Liver (tissue), 3 donors: ENCODE results near the gene CCDC195.

Source experiments
- ATF3 ChIP-seq: IDR thresholded peaks from 2 replicates; pipeline ENCODE4 v1.6.1; 2016; ENCODE audit warnings: antibody characterized with exemption
- CTCF ChIP-seq: fragments of 150-350 bp; IDR thresholded peaks from 2 replicates; pipeline ENCODE4 v1.5.1; 2017; ENCODE audit warnings: improper control_type of control experiment, low read depth, low read length; ENCODE audit not compliant: missing input control
- FOXA1 ChIP-seq: IDR thresholded peaks from 2 replicates; pipeline ENCODE4 v1.6.1; 2016; ENCODE audit warnings: antibody characterized with exemption
- FOXA2 ChIP-seq: IDR thresholded peaks from 2 replicates; pipeline ENCODE4 v1.6.1; 2016; ENCODE audit warnings: antibody characterized with exemption
- GABPA ChIP-seq, 2 donors: IDR thresholded peaks in 1 of 2; conservative IDR thresholded peaks in 1 of 2; 2 replicates each; pipeline ENCODE4 v1.6.1; 2016; ENCODE audit warnings: antibody characterized with exemption in 2 of 2, mild to moderate bottlenecking in 1 of 2, moderate library complexity in 1 of 2
- HNF4A ChIP-seq, 2 donors: conservative IDR thresholded peaks; 2 replicates each; pipeline ENCODE4 v1.6.1; 2016; ENCODE audit warnings: antibody characterized with exemption in 2 of 2, mild to moderate bottlenecking in 2 of 2
- JUND ChIP-seq, 2 donors: IDR thresholded peaks; 2 replicates each; pipeline ENCODE4 v1.6.1; 2016; ENCODE audit warnings: antibody characterized with exemption in 2 of 2
- RAD21 ChIP-seq, 2 donors: IDR thresholded peaks; 2 replicates each; pipeline ENCODE4 v1.6.1; 2016; ENCODE audit warnings: antibody characterized with exemption in 2 of 2, mild to moderate bottlenecking in 2 of 2
- RXRA ChIP-seq, 2 donors: IDR thresholded peaks; 2 replicates each; pipeline ENCODE4 v1.6.1; 2017 to 2018; ENCODE audit warnings: antibody characterized with exemption in 2 of 2, mild to moderate bottlenecking in 1 of 2
- TAF1 ChIP-seq: conservative IDR thresholded peaks from 2 replicates; pipeline ENCODE4 v1.6.1; 2016; ENCODE audit warnings: antibody characterized with exemption, mild to moderate bottlenecking
- YY1 ChIP-seq: IDR thresholded peaks from 2 replicates; pipeline ENCODE4 v1.6.1; 2016; ENCODE audit warnings: antibody characterized with exemption, mild to moderate bottlenecking
- TF ChIP-seq, protein P1 (sequence below): IDR thresholded peaks from 2 replicates; pipeline ENCODE4 v1.6.1; 2016; ENCODE audit warnings: antibody characterized with exemption, mild to moderate bottlenecking
- TF ChIP-seq, protein P2 (sequence below): IDR thresholded peaks from 2 replicates; pipeline ENCODE4 v1.6.1; 2016; ENCODE audit warnings: antibody characterized with exemption
- donor health status: healthy.
- donor health status: healthy.

DNA sequence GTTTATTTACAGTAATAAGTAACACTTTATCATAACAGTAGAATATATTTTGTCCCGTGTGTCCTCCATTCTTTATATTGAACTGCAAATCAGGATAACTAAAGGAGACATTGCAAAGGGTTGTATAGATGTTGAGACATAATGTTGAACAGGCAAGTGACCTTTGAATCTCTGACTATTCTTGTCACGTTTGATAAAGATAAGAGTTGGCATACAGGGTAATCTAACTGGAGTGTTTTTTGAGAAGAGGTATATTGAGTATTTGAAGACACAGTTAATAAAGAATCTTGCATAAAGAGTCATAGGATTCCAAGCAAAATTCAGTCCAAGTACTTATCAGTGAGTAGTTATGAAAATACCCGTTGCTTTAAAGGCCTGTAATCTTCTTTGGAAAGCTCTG lies 21.7 kb downstream of the CCDC195 start:
- no peak for TF ChIP-seq CTCF
- no peak for TF ChIP-seq ATF3
- TF ChIP-seq TAF1 = no peak
- no peak for TF ChIP-seq FOXA2
- TF ChIP-seq, protein P1, sequence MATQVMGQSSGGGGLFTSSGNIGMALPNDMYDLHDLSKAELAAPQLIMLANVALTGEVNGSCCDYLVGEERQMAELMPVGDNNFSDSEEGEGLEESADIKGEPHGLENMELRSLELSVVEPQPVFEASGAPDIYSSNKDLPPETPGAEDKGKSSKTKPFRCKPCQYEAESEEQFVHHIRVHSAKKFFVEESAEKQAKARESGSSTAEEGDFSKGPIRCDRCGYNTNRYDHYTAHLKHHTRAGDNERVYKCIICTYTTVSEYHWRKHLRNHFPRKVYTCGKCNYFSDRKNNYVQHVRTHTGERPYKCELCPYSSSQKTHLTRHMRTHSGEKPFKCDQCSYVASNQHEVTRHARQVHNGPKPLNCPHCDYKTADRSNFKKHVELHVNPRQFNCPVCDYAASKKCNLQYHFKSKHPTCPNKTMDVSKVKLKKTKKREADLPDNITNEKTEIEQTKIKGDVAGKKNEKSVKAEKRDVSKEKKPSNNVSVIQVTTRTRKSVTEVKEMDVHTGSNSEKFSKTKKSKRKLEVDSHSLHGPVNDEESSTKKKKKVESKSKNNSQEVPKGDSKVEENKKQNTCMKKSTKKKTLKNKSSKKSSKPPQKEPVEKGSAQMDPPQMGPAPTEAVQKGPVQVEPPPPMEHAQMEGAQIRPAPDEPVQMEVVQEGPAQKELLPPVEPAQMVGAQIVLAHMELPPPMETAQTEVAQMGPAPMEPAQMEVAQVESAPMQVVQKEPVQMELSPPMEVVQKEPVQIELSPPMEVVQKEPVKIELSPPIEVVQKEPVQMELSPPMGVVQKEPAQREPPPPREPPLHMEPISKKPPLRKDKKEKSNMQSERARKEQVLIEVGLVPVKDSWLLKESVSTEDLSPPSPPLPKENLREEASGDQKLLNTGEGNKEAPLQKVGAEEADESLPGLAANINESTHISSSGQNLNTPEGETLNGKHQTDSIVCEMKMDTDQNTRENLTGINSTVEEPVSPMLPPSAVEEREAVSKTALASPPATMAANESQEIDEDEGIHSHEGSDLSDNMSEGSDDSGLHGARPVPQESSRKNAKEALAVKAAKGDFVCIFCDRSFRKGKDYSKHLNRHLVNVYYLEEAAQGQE = no peak
- TF ChIP-seq HNF4A (conservative IDR thresholded peaks at IDR 0.05) = no peak
- TF ChIP-seq, protein P2, sequence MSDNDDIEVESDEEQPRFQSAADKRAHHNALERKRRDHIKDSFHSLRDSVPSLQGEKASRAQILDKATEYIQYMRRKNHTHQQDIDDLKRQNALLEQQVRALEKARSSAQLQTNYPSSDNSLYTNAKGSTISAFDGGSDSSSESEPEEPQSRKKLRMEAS = no peak
- no peak for TF ChIP-seq JUND (IDR thresholded peaks at IDR 0.05)
- TF ChIP-seq RXRA (IDR thresholded peaks at IDR 0.05) = no peak
- TF ChIP-seq FOXA1 = no peak
- no peak for TF ChIP-seq YY1
- TF ChIP-seq GABPA (IDR thresholded peaks at IDR 0.05 in 1 of 2, conservative IDR thresholded peaks at IDR 0.05 in 1 of 2) = no peak
- no peak for TF ChIP-seq RAD21 (IDR thresholded peaks at IDR 0.05)
